Testis (tissue), 3 donors: ENCODE data around the gene BTG4. TPM values are rescaled to one million over a fixed set of nuclear protein-coding genes. Genes with fewer than 3 reads are reported as not detected.

ENCODE experiments used
- DNase-seq: peaks from one replicate; pipeline ENCODE4 v3.0.0-alpha.2; 2019
- H3K27ac ChIP-seq, 2 donors: fragments of 200-600 bp; sonication (generic); one replicate each; pipeline ENCODE4 v1.5.1; 2019
- H3K27me3 ChIP-seq: fragments of 200-600 bp; sonication (generic); one replicate; pipeline ENCODE4 v1.5.1; 2019
- H3K36me3 ChIP-seq: fragments of 200-600 bp; sonication (generic); one replicate; pipeline ENCODE4 v1.5.1; 2017; ENCODE audit warnings: low read depth; ENCODE audit errors: missing control alignments
- H3K4me1 ChIP-seq: fragments of 200-600 bp; sonication (generic); one replicate; pipeline ENCODE4 v1.5.1; 2019
- H3K4me3 ChIP-seq, 2 donors: fragments of 200-600 bp; sonication (generic); one replicate each; pipeline ENCODE4 v1.5.1; 2017 to 2019
- H3K9me3 ChIP-seq: fragments of 200-600 bp; sonication (generic); one replicate; pipeline ENCODE4 v1.5.1; 2017
- POLR2A ChIP-seq: fragments of 450-650 bp; IDR thresholded peaks from one replicate; pipeline ENCODE4 v1.6.1; 2017; ENCODE audit warnings: antibody characterized with exemption, mild to moderate bottlenecking, moderate library complexity
- WGBS, 2 donors: methylation state at CpG; one replicate each; pipeline ENCODE4 v1.1.5; 2018; 5-methylcytosine and 5-hydroxymethylcytosine counted together
- intact Hi-C: fragments of 100-400 bp; cut with DNase I; formaldehyde crosslinking; loops from one replicate; pipeline ENCODE4 v1.15.1; 2023; ENCODE audit warnings: low total_unique reads
- polyA plus RNA-seq: library from polyadenylated mRNA; stranded (reverse); fragments of 350-450 nt; fragmentation: Illumina TruSeq; extraction: RNeasy Lipid Tissue Mini Kit (QIAGEN cat#74804); gene quantifications from one replicate; pipeline ENCODE4 v1.2.3, GENCODE V29; 2014; ENCODE audit warnings: low read depth, low replicate concordance; ENCODE audit not compliant: insufficient read depth
- total RNA-seq, 2 donors: library from RNA; depleted of rRNA; stranded (reverse); fragments of >200 nt; gene quantifications; one replicate each; pipeline ENCODE4 v1.2.3, GENCODE V29; 2016
- TF ChIP-seq, protein P1 (sequence below), 3 experiments: fragments of 450-650 bp in 2 of 3; fragments of 200-600 bp in 1 of 3; sonication (generic) in 1 of 3; IDR thresholded peaks; one replicate each; pipeline ENCODE4 v1.5.1; 2016 to 2019; ENCODE audit warnings: antibody characterized with exemption in 3 of 3, mild to moderate bottlenecking in 2 of 3, moderate library complexity in 1 of 3

BTG4 gene
- total and polyA plus RNA-seq, 3 donors from 2014 or later, result 8.7 to 36.8 (median 26.6) TPM

DNA sequence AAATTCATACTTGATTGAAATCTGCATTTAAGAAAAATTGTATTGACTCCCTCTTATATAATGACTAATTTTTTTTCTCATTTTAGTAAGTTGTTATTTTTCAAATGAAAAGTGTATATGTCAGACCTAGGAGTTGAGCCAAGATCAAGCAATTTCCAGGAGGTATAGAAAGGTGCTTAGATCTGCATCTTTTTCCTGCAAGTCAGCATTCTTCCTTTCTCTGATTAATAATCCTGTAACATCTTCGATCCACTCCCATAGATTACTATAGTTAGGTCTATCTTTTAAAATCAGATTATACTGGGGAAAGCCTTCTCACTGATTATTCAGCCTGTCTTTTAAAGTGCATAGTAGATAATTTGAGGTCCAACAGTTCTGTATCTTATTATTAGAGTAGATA lies 15.1 kb upstream of the BTG4 start:
- Histone ChIP-seq H3K27me3 (no peaks in the 10 kb centered on the region), H3K4me3 (no peak overlapping the region), H3K9me3 (no peaks in the 10 kb centered on the region), H3K36me3 (no peaks in the 10 kb centered on the region), H3K4me1 (no peaks in the 10 kb centered on the region), H3K27ac (no peak overlapping the region)
- intact Hi-C loops, result no loop called here
- TF ChIP-seq POLR2A, result no peak
- TF ChIP-seq, protein P1, sequence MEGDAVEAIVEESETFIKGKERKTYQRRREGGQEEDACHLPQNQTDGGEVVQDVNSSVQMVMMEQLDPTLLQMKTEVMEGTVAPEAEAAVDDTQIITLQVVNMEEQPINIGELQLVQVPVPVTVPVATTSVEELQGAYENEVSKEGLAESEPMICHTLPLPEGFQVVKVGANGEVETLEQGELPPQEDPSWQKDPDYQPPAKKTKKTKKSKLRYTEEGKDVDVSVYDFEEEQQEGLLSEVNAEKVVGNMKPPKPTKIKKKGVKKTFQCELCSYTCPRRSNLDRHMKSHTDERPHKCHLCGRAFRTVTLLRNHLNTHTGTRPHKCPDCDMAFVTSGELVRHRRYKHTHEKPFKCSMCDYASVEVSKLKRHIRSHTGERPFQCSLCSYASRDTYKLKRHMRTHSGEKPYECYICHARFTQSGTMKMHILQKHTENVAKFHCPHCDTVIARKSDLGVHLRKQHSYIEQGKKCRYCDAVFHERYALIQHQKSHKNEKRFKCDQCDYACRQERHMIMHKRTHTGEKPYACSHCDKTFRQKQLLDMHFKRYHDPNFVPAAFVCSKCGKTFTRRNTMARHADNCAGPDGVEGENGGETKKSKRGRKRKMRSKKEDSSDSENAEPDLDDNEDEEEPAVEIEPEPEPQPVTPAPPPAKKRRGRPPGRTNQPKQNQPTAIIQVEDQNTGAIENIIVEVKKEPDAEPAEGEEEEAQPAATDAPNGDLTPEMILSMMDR (IDR thresholded peaks at IDR 0.05), result no peak
- DNase-seq, result no peak
- 82 to 96% methylated on average over 1 of the region's 1 CpG for WGBS, 2 donors

DNA sequence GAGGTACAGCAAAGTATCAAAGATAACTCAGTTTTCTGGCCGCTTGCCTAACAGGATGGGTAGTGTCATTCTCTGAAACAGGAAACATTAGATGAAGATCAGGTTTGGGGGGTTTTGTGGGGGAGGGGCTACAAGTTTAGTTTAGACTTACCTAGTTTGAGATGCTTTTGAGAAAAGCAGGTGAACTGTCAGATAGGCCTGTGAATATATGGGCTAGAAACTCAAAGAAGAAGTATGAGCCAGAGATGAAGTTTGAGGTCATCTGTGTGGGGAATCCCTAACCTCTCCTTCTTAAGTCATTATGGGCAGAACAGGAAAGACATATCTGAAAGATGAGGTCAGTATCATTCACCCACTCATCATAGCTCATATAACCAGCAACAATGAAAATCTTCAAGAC lies 14.3 kb upstream of the BTG4 start:
- WGBS, 2 donors, result 90% methylated on average over 1 of the region's 1 CpG
- H3K27me3 ChIP-seq, result no peaks in the 10 kb centered on the region
- no peak overlapping the region for H3K27ac ChIP-seq
- no peak for DNase-seq
- no peaks in the 10 kb centered on the region for H3K36me3 ChIP-seq
- no peaks in the 10 kb centered on the region for H3K4me1 ChIP-seq
- TF ChIP-seq, protein P1 (IDR thresholded peaks at IDR 0.05), result no peak
- no peak for TF ChIP-seq POLR2A
- intact Hi-C loops, result no loop called here
- no peak overlapping the region for H3K4me3 ChIP-seq
- H3K9me3 ChIP-seq, result no peaks in the 10 kb centered on the region

DNA sequence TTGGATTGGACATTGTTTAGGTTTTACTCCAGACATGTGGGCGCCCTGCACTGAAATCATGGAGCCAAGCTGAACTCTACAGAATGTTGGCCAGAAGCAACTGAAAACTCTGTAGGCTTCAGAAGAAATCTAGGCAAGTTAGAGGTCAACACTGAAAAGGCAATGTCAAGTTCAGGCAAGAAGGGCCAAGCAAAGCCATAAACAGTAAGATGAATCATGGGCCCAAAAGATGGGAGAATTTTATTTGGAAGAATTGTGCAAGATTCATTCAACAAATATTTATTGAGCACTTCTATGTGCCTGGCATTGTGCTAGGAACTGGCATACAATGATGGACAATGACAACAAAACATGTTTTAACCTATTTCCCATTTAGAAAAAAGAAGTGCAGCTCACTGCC lies 13.3 kb upstream of the BTG4 start:
- H3K4me1 ChIP-seq, result no peaks in the 10 kb centered on the region
- no peaks in the 10 kb centered on the region for H3K36me3 ChIP-seq
- H3K4me3 ChIP-seq, result no peak overlapping the region
- no peaks in the 10 kb centered on the region for H3K9me3 ChIP-seq
- no peaks in the 10 kb centered on the region for H3K27me3 ChIP-seq
- TF ChIP-seq POLR2A, result no peak
- TF ChIP-seq, protein P1 (IDR thresholded peaks at IDR 0.05), result no peak
- H3K27ac ChIP-seq, result no peak overlapping the region
- intact Hi-C loops, result no loop called here
- no peak for DNase-seq
- WGBS, 2 donors, result 100% methylated on average over 1 of the region's 1 CpG

DNA sequence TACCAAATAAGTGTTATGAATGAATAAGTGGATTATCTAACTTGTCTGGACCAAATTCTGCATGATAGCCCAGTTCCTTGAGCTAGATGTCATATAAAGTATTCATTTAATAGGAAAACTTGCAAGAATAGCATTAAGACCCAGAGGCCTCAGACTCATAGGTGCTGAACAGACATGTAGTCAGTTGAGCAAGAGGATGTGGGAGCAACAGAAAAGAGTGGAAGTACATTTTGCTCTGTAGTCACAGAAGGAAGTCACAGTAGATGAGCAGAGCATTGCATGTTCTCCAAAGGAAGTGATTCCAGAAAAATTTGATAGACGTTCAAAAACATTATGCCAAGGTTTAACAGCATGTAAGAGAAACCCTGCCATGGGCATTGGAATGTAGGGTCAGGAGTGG lies 11.9 kb upstream of the BTG4 start:
- Histone ChIP-seq H3K27me3 (no peaks in the 10 kb centered on the region), H3K4me3 (no peak overlapping the region), H3K27ac (no peak overlapping the region), H3K4me1 (no peaks in the 10 kb centered on the region), H3K9me3 (no peaks in the 10 kb centered on the region), H3K36me3 (no peaks in the 10 kb centered on the region)
- TF ChIP-seq POLR2A, result no peak
- TF ChIP-seq, protein P1 (IDR thresholded peaks at IDR 0.05), result no peak
- no peak for DNase-seq
- intact Hi-C loops, result no loop called here
- 78 to 80% methylated on average over 1 of the region's 1 CpG for WGBS, 2 donors

DNA sequence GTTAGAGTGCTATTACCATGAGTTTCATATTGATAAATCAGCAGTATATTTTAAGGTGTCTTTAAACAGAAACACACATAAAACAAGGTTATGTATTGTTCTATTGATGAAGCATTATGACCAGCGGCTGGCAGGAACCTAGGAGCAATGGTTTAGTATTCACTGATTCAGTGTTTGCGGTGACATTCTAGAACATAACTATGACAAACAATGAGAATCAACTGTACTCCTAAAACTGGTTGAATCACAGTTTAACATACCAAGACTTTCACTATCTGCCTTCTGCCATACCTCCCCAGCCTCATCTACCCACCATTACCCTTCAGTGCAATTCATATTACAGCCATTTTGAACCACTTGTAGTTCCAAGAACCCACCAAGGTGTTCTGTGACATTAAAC lies 11.2 kb upstream of the BTG4 start:
- Histone ChIP-seq H3K4me3 (no peak overlapping the region), H3K4me1 (no peaks in the 10 kb centered on the region), H3K9me3 (no peaks in the 10 kb centered on the region), H3K36me3 (no peaks in the 10 kb centered on the region), H3K27me3 (no peaks in the 10 kb centered on the region), H3K27ac (no peak overlapping the region)
- intact Hi-C loops, result no loop called here
- 88 to 97% methylated on average over 2 of the region's 2 CpGs for WGBS, 2 donors
- no peak for DNase-seq
- TF ChIP-seq, protein P1 (IDR thresholded peaks at IDR 0.05), result no peak
- TF ChIP-seq POLR2A, result no peak
